ENCODE results near the gene FCRL2. TPM values are rescaled to one million over a fixed set of nuclear protein-coding genes. Genes with fewer than 3 reads are reported as not detected.
"Not testable (repeated sequence)": the region's sequence is repeated elsewhere in the genome, so short reads cannot be mapped to it uniquely, and the experiment has no call there.

The FCRL2 gene
- total RNA-seq, 1 donor from 2014 or later = not detected

DNA sequence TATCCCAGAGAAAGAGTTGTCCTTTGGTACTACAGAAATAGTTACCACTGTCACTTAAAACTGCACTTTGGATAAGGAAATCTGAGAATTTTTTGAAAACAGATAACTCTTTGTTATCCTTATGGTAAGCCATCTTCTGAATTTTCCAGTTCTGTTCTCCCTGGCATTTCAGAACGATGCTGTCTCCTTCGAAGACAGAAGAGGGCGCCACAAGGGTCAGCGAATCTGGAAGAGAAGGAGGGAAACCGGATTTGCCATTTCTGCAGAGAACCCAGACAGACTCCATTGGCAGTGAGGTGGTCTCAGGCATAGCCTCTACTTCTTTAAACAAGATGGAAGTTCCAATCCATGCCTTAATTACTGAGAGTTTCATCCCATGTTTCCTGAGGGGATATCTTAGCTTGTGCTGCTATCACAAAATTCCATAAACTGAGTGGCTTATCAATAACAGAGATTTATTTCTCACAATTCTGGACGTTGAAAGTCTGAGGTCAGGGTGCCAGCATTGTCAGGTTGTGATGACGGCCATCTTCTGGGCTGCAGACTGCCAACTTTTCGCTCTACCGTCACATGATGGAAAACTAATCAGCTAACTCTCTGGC is 6.4 kb downstream of the FCRL2 start:
- DNase-seq (ENCODE audit: missing footprints) = no peak
- intact Hi-C loops (cut with DNase I) = no loop called here
- ATAC-seq = no peak

GRCh38 chr1:157766792-157767191 is 10.1 kb downstream of the FCRL2 start:
- intact Hi-C loops (cut with DNase I) = no loop called here

DNA sequence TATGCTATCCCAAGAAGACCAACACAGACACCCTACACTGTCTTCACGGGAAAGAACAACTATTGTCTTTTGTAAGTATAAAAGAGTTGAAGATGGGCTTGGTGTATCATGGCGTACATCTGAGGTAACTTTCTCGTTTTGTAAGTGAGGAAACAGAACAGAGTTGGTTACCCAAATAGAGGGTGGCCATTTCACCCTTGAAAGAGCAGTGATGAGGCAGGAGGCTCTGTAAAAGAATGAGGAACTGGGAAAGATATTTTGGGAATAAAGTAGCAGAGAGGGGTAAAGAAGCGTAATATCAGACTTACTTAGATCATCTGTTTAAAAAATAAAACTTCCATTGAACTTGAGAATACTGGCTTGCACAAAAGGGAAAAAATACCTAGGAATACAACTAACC is 18.9 kb downstream of the FCRL2 start:
- intact Hi-C loops (cut with DNase I) = no loop called here
- ATAC-seq = no peak
- DNase-seq (ENCODE audit: missing footprints) = no peak

More at GRCh38 chr1:157766792-157767191, 10.1 kb downstream of the FCRL2 start:
- no peak for ATAC-seq
- DNase-seq (ENCODE audit: missing footprints) = no peak

DNA sequence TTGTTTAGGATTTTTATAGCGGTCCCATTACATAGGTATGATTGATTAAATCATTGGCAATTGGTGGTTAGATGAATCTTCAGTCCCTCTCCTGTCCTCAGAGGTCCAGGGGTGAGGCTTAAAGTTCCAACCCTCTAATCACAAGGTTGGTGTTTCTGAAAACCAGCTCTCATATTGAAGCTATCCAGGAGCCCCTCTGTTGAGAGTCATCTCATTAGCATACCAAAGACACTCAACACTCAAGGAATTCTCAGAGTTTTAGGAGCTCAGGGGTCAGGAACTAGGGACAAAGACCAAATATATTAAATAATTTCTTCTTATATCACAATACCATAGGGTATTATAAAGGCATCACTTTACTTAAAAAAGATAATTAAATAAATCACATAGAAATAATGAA is 23.3 kb downstream of the FCRL2 start:
- intact Hi-C loops (cut with DNase I) = no loop called here
- DNase-seq (ENCODE audit: missing footprints) (no peak), ATAC-seq (no peak)

DNA sequence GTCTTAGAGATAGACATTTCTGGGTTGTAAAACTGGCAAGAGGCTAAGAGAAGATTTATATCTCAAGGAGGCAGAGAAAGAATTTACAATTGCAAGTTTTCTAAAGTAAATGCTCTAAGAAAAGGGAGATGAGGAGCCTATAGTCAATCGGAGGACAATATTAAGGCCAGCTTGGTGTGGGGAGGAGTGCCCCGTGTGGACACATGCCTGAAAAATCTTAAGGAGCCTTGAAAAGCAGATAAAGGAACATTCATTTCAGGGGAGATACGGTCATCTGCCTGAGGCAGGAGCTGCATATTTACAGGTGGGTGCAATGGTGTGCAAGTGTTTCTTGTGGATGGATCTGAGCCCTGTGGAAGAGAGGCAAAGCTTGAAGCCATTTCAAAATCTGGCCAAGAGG is 25.6 kb downstream of the FCRL2 start:
- ATAC-seq (no peak), DNase-seq (ENCODE audit: missing footprints) (no peak)
- intact Hi-C loops (cut with DNase I) = no loop called here

DNA sequence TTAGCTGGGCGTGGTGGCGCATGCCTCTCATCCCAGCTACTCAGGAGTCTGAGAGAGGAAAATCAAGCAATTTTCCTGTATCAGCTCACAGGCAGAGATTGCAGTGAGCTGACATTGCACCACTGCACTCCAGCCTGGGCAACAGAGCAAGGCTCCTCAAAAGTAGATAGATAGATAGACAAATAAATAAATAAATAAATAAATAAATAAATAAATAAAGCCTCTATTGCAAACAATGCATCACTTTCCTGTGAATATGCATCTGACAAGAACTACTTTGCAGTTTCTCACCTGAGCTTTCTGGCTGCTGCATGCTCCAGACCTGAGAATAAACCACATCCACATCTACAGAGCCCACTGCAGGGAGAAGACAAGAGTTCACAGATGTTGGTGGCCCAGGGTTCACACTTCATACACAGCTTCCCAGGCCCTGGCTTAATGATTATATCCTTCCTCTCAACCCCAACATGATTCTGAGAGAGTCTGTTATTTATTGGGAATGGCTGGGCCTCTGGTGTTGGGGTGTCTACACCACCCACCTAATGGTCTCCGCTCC is 28.6 kb downstream of the FCRL2 start:
- ATAC-seq (no peak), DNase-seq (ENCODE audit: missing footprints) (no peak)
- intact Hi-C loops (cut with DNase I) = no loop called here

DNA sequence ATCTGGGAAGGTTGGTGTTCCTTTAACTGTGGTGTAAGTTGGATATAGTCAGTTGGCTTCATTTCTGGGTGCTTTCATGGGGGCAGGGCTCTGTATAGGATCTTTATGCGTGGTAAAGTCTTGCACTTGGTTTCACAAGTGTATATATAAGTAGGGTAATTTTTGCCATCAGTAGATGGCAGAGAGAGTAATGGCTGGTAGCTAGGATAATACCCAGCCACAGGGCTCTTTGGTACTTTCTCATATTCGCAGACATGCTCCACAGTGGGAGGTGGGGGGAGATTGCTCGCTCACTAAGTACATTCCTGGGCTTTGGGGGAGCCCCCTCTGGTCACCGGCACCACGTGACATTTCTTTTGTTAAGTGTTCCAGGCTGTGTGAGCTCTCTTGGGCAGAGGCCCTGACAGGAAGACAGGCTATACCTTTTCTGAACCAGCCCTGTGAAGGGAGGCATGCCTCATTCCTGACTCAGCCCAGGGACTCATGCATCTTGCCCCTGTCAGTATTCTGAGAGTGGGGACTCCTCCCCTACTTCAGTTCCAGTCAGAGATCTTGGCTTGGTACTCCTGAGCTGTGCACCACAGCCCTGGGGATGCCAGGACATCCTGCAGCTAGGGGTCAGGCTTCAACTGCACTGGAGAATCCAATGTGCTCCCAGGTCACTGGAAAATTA is 37.6 kb downstream of the FCRL2 start:
- ATAC-seq (no peak), DNase-seq (ENCODE audit: missing footprints) (no peak)
- intact Hi-C loops (cut with DNase I) = no loop called here

GRCh38 chr1:157735991-157736390 is 40.9 kb downstream of the FCRL2 start:
- intact Hi-C loops (cut with DNase I); ATAC-seq; DNase-seq (ENCODE audit: missing footprints): not testable (repeated sequence)

- ATAC-seq = no peak
- intact Hi-C loops (cut with DNase I) = no loop called here
- DNase-seq (ENCODE audit: missing footprints) = no peak
Measured at GRCh38 chr1:157734321-157734720, 42.6 kb downstream of the FCRL2 start.

DNA sequence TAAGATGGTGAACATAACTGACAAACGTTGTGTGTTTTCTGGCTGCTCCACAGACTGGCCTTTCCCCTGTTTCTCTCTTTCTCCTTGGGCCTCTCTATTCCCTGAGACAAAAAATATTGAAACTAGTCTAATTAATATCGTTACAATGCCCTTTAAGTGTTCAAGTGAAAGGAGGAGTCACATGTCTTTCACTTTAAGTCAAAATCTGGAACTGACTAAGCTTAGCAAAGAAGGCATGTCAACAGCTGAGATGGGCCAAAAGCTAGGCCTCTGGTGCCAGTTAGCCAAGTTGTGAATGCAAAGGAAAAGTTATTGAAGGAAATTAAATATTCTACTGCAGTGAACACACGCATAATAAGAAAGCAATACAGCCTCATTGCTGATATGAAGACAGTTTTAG is 44.2 kb downstream of the FCRL2 start:
- DNase-seq (ENCODE audit: missing footprints) (no peak), ATAC-seq (no peak)
- intact Hi-C loops (cut with DNase I) = no loop called here

- no peak for DNase-seq (ENCODE audit: missing footprints)
- ATAC-seq = no peak
- intact Hi-C loops (cut with DNase I) = no loop called here
Measured at GRCh38 chr1:157725221-157725577, 51.7 kb downstream of the FCRL2 start.

DNA sequence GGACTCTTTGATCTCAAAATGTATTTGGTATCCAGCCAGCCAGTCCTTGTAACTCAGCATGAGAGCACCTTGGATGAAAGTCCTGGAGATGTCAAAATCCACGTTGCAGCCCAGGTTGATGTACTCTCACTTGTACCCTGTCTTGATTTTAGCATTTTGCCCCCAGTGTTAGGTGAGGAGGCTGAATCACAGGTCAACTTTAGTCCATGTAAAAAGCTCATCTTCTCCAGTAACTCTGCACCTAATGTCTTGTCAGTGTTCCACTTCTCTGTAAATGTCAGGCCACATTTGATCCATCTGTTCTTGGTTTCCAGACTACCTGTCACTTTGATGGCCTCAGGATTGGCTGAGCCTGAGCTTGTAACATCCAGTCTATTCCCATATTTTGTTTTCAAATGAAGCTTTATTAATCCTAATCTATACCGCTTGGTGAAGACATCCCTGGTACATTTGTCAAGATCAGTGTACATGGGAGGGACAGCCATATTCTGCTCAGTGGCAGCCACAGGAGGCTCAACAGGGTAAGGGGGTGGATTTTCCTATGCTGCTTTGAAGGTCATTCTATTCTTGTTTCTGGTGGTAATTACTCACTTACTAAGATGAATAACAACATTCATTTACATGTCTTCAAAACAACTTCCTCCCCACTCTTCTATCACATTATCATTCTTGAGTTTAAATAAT is 52.3 kb downstream of the FCRL2 start:
- no peak for ATAC-seq
- intact Hi-C loops (cut with DNase I) = no loop called here
- no peak for DNase-seq (ENCODE audit: missing footprints)

GRCh38 chr1:157723157-157723556 is 53.8 kb downstream of the FCRL2 start:
- intact Hi-C loops (cut with DNase I) = no loop called here
- ATAC-seq (no peak), DNase-seq (ENCODE audit: missing footprints) (no peak)

DNA sequence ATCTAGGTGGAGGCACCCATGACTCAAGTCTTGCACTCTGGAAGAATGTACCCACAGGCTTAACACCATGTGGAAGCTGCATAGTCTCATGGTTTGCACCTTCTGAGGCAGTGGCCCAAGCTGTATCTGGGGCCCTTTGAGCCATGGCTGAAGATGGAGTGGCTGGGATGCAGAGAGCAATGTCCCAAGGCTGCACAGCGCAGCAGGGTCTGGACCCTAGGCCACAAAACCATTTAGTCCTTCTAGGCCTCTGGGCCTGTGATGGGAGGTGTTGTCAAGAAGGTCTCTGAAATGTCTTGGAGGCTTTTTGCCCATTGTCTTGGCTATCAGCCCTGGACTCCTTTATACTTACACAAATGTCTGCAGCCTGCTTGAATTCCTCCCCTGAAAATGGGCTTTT is 54.9 kb downstream of the FCRL2 start:
- ATAC-seq (no peak), DNase-seq (ENCODE audit: missing footprints) (no peak)
- intact Hi-C loops (cut with DNase I) = loop anchor here (1.0 kb wide), 1 partner anchor 15 kb away; no protein-coding TSS in a partner anchor

GRCh38 chr1:157715736-157716135 is 61.2 kb downstream of the FCRL2 start:
- ATAC-seq (no peak), DNase-seq (ENCODE audit: missing footprints) (no peak)
- intact Hi-C loops (cut with DNase I) = no loop called here

- ATAC-seq = no peak
- DNase-seq (ENCODE audit: missing footprints) = no peak
- intact Hi-C loops (cut with DNase I) = no loop called here
Measured at GRCh38 chr1:157711802-157712201, 65.1 kb downstream of the FCRL2 start.

DNA sequence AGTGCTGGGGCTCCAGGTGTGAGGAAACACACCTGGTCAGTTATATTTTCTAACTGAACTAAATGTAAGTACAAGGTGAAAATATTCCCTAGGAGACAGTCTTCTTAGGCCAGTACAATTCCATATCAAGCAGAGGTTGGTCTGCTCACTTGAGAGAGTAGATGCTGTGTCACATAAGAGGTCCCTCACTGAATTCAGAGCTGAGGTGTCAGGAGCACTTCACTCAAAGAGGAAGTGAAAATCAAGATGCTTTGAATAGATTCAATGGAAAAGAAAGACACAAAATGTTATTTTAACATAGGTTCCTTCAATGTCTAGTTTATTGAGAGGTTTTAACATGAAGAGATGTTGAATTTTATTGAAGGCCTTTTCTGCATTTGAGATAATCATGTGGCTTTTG is 72.1 kb downstream of the FCRL2 start:
- DNase-seq (ENCODE audit: missing footprints) (no peak), ATAC-seq (no peak)
- intact Hi-C loops (cut with DNase I) = no loop called here

GRCh38 chr1:157703981-157704380 is 73.0 kb downstream of the FCRL2 start:
- ATAC-seq = no peak
- DNase-seq (ENCODE audit: missing footprints) = no peak
- intact Hi-C loops (cut with DNase I) = no loop called here

GRCh38 chr1:157702308-157702825 is 74.6 kb downstream of the FCRL2 start:
- intact Hi-C loops (cut with DNase I) = no loop called here
- no peak for DNase-seq (ENCODE audit: missing footprints)
- ATAC-seq = no peak

DNA sequence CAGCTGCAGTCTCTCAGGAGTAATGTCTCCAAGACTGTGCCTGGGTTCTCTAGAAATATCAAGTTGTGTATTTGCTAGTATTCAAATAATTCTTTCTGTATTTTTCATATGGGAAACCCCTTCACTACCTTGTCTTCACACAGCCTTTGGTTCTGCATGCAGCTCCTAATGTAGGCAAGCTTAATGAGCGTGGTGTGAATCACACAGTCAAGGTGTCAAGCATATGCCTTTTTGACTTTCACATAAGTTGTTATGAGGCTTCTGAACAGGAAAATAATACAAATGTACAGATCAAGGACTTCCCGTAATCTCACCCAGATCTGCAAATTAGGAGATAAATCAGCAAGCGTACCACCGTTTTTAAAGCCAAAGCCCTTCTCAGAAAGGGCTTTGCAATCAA is 76.2 kb downstream of the FCRL2 start, which contains the start of gene FCRL3:
Gene FCRL3, minus strand, starts transcription at position 38 of the 400 bp plus-strand sequence. CDS start 280 bp downstream, outside the sequence.
- no peak for DNase-seq (ENCODE audit: missing footprints)
- intact Hi-C loops (cut with DNase I) = no loop called here
- no peak for ATAC-seq
